ENCODE results near the gene DIS3L2. TPM values are rescaled to one million over a fixed set of nuclear protein-coding genes. Genes with fewer than 3 reads are reported as not detected.
A peak's percentile ranks its signal among the peaks of the same experiment; 100 is the strongest.

The DIS3L2 gene
- total RNA-seq, 1 donor from 2014 or later = 17.1 TPM

DNA sequence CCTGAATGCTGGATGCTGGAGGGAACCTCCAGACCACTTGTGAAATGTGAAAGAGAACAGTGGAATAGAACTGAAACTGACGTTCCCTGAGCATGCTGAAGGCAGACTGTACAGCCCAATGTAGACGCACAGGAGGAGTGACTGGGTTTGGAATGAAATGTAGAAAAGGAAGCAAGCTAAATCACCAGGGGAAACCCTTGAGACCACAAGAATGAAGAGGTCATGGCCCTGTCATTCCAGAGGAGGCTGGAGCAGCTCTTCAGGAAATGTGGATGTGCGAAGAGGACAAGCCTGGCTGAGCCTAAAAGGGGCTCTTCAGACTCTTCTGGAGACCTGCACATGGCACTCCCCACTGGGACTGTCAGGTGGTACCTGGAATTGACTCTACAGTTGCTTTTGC lies 298.6 kb downstream of the DIS3L2 start:
- peak; percentile 83 for DNase-seq (ENCODE audit: low read depth, low spot score)

DNA sequence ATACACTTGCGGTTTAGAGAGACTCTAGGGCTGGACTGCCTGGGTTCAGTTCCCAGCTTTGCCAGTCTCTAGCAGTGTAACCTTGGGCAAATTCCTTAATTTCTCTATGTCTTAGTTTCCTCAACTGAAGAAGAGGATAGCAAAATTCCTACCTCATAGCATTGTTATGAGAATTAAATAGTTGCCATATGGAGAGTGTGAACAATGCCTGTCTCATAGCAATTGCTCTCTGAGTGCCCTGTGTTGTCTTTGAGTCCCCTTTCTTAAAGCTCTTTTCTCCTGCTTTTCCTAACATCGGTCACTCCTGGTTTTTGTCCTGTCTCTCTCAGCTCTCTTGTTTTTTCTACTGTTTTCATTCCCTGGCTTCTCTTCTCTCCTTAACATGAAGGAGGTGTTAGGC lies 300.3 kb downstream of the DIS3L2 start:
- no peak for DNase-seq (ENCODE audit: low read depth, low spot score)

DNA sequence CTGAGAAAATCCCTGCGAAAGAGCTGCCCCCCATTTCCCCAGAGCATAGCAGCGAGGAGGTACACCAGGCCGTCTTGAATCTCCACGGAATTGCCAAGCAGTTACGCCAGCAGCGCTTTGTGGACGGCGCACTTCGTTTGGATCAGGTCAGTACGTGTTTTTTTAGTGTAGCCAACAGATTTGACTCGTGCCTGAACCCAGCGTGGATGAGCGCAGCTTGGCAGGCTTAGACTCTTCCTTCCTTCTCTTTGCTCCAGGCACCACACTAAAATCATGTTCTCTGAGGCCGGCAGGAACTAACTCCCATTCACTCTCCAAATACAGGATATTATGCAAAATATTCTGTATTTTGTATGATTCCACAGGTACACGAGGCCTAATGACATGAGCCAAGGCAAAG lies 301.8 kb downstream of the DIS3L2 start:
- no peak for DNase-seq (ENCODE audit: low read depth, low spot score)

DNA sequence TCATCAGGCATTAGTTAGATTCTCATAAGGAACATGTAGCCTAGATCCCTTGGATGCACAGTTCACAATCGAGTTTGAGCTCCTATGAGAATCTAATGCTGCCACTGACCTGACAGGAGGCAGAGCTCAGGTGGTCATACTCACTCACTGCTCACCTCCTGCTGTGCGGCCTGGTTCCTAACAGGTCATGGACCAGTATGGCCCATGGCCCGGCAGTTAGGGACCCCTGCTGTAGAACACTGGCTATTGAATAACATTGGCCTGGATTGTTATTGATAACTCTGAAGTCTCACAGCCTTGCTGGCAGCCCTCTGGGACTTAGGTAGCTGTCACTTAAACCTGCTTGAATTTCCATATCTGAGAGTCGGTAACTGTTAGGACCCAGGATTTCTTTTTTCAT lies 302.6 kb downstream of the DIS3L2 start:
- DNase-seq (ENCODE audit: low read depth, low spot score) = no peak

DNA sequence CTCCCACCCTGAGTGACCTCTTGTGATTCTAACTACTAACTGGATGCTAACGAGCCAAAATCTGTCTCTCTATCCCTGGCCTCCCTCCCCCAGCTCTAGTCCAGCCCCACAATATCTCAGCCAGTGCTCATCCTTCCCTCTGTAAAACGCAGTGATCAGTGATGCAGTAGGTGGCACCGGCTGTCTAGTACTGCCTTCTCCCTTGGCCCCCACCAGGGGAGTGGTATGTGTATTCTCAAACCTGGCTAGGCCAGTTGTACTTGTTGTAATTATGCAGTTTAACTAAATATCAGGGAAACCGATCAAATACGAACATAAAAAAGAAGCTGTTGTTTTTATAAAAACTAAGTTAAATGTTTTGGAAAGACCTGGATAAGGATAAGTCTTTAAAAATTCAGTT lies 303.8 kb downstream of the DIS3L2 start:
- no peak for DNase-seq (ENCODE audit: low read depth, low spot score)

DNA sequence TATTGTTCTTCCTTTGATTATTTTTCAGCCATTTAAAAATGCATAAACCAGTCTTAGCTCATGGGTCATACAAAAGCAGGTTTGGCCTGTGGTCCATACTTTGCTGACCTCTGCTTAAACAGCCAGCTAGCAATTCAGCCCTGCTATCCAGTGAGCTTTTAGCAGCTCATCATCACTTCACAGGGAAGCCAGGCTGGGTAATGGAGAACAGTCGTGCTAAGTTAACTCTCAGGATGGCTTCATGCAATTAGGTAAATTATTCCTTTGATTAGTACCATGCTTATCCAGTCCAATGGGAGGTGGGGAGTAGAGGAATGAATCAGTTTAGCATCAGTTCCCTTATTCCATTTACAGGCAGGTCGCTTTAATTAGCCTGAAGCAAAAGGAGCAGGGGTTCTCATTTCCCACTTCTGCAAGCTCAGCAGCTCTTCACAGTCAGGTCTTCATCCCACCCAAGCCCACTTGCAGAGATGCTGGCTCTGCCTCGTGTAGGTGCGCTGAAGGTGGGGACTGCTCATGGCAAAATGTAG lies 307.2 kb downstream of the DIS3L2 start:
- no peak for DNase-seq (ENCODE audit: low read depth, low spot score)

DNA sequence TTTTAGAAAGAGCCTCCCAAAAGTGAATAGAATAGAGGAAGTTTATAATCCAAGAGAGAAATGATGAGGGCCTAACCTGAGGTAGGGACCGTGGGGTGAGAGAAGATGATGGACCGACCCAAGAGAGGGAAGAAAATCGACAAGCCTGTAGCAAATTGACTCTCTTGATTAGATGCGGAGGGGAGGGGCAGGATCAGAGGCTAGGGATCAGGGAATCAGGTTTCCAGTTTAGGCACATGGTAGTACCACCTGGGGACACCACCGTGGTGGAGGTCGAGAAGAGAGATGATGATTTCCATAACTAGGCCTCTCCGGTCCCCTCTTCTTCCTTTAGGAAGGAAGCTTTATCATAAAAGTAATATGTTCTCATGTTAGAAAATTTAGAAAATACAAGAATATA lies 308.4 kb downstream of the DIS3L2 start:
- no peak for DNase-seq (ENCODE audit: low read depth, low spot score)

DNA sequence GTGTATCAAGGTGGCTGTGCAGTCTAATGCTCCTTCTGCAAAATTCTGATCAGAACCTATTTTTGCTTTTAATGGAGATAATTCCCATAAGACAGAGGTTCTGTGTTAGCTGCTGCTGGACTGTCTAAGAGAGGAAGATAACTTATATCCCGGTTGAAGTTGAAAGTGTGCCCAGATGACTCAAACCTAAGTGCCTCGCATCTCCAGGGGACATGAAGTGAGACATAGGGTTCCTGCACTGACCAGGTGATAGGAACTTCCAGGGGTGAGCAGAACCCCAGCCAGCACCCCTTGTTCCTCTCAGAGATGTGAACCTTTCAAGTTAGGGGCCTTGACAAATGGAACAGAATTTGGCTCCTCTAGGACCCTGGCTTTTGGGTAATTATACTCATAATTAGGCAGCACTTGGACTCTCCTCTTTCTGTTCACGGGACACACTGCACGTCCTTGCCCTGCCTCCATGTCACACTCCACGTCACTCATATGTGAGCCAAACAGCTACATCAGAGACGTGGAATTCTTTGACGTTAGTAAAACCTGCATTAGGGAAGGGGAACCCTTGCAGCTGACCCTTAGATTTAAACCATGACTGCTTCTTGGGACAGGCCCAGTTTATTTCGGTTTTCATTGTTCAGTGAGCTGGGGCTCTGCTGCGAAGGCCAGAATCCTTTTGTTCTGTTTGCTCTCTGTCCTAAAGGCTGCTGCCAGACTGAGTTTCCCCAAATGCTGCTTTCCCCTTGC lies 312.6 kb downstream of the DIS3L2 start:
- no peak for DNase-seq (ENCODE audit: low read depth, low spot score)

DNA sequence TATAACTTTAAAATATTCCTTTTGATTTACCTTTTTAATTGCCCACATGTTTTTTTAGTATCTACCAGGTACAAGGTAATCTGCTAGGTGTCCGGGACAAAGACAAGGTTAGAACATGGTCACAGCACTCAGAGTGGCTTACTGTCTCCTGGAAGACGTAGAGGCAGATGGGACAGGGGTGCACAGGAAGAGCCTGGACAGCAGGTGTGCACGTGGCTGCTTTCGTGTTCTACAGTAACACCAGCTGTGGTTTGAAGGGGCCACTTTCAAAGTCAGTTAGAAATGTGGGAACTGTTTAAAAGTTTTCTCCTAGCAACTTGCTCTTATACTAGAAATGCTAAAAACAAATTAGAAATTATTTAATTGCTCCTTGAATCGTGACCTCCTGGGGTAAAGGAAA lies 314.2 kb downstream of the DIS3L2 start:
- no peak for DNase-seq (ENCODE audit: low read depth, low spot score)

DNA sequence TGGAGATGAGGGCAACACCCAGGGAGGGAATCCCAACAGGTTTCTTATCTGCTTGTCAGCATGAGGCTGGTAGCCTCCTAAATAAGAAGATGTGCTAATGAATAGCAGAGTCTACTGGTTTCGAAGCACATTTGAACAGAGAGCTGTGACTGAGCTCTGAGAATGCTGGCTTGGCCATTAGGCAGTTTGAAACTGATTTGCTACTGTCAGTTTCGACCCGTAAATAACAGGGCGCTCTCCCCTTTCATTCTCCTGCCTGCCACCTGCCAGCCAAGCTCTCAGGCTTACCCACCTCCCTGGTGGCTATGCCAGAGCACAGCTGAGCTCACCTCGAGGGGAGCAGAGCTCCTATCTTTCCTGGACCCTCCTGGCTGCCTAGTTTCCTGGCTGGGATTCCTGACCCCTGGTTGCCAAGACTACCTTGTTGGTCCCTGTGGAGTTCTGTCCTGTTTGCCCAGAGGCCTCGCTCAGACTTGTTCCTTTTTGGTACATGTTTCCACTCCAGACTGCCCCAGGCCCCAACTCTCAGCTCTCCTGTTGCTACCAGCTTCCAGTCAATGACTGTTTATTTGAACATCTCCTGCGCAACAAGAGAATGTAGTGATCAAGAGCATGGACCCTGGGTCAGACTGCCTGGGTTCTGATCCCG lies 314.7 kb downstream of the DIS3L2 start:
- no peak for DNase-seq (ENCODE audit: low read depth, low spot score)

DNA sequence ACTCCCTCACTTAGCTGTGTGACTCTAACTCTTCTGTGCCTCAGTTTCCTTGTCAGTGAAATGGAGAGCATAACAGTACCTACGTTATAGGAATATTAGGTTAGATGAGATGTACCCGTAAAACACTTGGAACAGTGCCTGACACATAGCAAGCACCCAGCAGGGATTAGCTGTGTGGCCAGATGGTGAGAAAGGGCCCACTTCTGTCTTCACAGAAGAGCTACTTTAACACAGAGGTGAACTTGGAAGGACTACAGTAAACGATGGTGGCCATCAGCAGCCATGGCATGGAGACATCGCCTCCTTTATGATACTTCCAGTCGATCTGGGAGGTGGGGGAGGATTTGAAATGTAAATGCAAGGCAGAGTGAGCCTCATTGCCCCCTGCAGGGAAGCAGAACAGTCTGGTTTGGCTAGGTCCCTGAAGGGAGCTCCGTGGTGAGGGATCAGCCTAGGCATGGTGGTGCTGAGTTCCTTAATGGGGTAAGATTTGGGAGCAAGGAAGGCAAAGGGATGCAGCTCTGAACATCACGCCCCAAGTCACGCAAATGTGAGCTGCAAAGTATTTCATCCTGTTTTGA lies 315.3 kb downstream of the DIS3L2 start:
- DNase-seq (ENCODE audit: low read depth, low spot score) = no peak

DNA sequence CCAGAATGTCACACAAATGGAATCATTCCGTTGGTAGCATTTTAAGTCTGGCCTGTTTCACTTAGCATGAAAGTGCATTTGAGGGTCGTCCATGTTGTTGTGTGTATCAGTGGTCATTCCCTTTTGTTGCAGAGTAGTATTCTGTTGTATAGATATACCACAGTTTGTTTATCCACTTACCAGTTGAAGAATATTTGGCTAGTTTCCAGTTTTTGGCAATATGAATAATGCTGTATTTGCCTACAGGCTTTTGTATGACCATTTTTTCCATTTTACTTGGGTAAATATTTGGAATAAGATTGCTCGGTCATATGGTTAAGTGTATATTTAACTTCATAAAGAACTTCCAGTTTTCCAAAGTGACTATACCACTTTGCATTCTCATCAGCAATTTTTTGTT lies 317.0 kb downstream of the DIS3L2 start:
- no peak for DNase-seq (ENCODE audit: low read depth, low spot score)

DNA sequence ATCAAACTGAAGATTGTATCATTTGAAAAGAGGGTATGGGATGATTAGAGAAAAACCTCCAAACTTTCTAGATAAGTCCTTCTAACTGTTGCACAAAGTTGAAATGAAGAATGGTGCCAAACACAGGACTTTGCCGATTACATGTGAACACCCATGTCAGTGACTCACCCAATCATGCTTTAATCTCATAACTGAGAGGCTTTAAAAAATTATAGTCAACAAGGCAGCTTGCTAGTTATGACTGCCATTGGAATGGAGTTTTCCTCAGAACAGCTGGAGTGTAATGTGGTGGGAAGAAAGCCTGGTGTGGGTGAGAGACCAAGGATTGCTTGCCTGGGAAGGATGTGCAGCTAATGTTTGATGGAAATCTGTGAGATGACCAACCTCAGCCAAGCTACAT lies 318.8 kb downstream of the DIS3L2 start:
- DNase-seq (ENCODE audit: low read depth, low spot score) = no peak

DNA sequence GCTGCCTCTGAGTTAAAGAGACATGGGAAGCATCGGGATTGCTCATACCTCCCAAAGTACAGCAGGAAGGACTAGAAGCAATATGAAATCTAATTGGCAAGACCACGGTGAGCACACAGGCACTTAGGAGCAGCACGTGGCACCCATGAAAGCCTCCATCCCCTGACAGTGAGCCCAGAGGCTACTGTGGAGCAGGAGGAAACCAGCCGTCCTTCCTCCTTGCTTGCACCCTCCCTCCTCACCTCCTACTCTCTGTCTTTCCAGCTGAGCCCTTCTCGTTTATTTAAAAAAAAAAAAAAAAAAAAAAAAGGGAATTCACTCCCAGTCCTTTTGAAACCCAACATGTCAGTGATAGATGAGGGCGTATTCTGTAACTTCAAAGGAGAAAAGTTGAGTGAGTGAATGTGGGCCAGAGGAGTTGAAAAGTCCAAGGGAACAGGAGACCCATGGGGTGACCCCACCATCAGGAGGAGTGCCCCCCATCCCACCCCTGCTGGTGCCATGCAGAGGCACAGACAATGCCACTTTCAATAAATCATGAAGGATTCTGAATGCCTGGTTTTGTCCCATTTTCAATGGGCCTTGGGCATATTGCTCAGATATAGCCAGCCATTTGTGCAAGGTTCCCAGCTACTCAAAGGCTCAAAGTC lies 320.5 kb downstream of the DIS3L2 start:
- no peak for DNase-seq (ENCODE audit: low read depth, low spot score)

DNA sequence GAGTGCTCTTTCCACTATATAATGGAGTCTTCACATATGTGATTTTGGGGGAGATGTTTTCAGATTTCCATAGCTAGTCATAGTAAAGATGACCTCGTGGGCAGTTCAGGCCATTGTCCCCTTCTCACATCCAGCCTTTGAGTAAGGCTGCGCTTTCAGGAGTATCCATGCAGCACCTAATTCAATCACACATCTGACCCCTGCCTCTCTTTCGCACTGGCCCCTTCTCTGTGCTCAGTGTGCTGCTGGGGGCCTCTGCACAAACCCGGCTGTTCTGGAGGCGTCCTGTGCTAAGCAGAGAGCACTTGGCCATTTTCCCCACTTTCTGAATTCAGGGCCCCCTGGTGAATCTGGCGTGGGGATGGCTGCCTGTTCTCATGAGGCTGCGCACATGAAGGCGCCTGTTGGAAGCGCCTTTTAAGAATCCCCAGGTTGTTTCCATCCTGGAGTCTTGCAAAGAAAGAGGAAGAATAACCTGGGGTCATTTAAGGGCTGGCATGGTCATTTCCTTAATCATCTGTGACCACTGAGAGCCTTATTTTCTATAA lies 321.1 kb downstream of the DIS3L2 start:
- no peak for DNase-seq (ENCODE audit: low read depth, low spot score)

DNA sequence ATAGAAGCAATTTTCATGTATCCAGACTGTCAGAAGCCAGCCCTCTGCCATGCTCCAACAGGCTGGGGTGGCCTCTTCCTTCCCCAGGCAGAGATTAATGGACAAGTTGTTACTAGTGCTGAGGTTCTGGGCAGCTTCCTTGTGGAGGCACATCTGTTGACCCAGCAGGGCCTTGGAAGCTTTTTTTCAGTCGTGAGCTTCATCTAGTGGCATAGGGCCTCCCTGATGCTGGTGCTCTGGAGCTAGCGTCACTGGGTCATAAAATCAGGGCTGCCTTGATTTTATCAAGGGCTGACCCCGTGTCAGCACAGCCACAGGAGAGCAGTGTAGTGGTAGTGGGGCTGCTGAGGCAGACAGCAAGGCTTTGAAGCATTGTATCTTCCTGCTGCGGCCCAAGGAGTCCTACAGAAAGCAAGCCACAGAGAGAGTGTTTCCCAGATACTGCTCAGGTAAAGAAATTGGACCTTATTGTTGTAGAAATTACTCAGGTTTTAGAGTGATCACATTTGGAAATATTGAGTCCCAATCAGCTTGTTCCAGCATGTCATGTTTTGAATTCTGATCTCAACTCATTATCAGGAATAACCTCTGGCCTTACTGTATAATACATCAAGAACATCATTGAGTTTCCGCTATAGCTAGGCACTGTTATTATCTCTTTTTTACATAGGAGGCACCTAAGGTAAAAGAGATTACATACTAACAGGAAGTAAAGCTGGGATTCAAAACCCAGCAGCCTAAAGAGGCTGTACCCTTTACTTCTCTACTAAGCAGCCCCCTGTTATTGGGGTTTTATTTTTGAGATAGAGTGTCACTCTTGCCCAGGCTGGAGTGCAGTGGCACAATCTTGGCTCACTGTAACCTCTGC lies 324.7 kb downstream of the DIS3L2 start:
- DNase-seq (ENCODE audit: low read depth, low spot score) = no peak

DNA sequence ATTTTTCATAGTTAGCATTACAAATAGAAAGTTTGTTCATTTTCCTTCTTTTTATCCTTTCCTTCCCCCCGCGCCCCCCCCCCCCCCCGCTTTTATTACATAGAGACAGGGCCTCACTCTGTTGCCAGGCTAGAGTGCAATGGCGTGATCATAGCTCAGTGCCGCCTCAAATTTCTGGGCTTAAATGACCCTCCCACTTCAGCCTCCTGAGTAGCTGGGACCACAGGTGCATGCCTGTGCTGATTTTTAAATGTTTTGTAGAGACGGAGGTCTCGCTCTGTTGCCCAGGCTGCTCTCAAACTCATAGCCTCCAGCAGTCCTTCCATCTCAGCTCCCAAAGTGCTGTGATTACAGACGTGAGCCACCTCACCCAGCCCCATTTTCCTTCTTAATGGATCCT lies 325.8 kb downstream of the DIS3L2 start:
- no peak for DNase-seq (ENCODE audit: low read depth, low spot score)

DNA sequence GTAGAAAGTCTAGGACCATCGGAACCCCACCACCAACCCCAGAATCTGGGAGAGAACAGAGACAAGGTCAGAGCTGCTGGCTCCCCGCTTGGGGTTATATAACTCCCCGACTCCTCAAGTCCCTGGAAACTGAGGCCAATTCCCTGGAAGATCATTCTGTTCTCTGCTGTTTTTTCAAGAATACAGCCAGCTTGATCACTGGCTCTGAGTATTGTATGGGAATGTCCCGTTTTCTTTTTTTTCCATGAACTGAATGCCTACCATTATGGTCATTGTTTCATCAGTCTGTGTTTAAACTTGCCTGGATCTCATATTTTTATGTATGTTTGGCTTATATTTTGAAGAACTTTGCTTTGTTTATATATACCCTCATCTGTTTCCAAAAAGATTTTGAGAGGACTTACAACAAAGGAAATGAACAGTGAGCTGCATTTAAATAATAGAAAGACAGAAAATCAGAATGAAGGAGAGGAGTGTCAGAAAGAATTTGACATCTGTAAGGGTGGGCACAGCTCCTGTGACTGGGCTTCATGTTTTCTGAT lies 327.0 kb downstream of the DIS3L2 start:
- DNase-seq (ENCODE audit: low read depth, low spot score) = no peak

DNA sequence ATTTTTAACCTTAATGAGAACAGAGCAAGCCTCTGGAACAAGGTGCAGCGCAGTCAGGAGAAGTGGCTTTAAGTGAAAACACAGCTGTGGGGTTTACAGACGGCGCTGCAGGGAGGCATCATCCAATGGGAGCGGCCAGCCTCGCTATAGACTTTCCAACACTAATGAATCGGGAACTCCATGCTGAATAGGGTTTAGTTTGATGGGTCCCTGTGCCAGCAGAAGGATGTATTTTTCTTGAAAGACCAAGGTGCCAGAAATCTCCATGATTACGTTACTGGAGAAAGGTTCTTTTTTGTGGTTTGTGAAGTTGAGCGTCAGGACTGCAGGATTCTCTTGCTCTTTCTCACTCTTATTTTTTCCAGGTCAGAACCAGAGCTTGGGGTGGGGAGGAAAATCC lies 329.2 kb downstream of the DIS3L2 start:
- DNase-seq (ENCODE audit: low read depth, low spot score) = no peak

DNA sequence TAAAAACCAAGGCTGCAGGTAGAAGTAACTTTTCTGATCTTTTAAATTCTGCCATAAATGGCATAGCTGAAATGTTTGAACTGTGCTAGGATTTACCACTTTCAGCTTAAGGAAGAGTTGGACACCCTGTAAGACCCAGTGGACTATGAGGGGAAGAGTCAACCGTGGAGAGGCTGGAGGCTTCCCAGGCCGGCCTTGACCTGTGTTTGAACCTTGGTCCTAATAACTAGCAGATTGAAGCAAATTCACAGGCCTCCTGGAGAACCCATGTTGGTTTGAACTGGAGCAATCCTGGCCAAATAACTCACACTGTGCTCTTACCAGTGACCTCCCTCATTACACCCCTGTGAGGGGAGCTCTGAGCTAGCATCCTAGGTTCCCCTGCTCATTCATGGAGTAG lies 329.8 kb downstream of the DIS3L2 start:
- no peak for DNase-seq (ENCODE audit: low read depth, low spot score)

Measured in pulmonary artery endothelial cell (primary cell).